ENCODE results near the gene NME7.
"Not testable (repeated sequence)": the region's sequence is repeated elsewhere in the genome, so short reads cannot be mapped to it uniquely, and the experiment has no call there.

NME7 gene

GRCh38 chr1:169361281-169361680 lies 6.3 kb downstream of the NME7 start:
- H3K4me3 ChIP-seq (ENCODE audit: low read length) = no peak overlapping the region
- peak; percentile 35 for DNase-seq (ENCODE audit: low read depth)
- TF ChIP-seq, protein P1, sequence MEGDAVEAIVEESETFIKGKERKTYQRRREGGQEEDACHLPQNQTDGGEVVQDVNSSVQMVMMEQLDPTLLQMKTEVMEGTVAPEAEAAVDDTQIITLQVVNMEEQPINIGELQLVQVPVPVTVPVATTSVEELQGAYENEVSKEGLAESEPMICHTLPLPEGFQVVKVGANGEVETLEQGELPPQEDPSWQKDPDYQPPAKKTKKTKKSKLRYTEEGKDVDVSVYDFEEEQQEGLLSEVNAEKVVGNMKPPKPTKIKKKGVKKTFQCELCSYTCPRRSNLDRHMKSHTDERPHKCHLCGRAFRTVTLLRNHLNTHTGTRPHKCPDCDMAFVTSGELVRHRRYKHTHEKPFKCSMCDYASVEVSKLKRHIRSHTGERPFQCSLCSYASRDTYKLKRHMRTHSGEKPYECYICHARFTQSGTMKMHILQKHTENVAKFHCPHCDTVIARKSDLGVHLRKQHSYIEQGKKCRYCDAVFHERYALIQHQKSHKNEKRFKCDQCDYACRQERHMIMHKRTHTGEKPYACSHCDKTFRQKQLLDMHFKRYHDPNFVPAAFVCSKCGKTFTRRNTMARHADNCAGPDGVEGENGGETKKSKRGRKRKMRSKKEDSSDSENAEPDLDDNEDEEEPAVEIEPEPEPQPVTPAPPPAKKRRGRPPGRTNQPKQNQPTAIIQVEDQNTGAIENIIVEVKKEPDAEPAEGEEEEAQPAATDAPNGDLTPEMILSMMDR (conservative IDR thresholded peaks at IDR 0.05; ENCODE audit: low read length) = no peak

DNA sequence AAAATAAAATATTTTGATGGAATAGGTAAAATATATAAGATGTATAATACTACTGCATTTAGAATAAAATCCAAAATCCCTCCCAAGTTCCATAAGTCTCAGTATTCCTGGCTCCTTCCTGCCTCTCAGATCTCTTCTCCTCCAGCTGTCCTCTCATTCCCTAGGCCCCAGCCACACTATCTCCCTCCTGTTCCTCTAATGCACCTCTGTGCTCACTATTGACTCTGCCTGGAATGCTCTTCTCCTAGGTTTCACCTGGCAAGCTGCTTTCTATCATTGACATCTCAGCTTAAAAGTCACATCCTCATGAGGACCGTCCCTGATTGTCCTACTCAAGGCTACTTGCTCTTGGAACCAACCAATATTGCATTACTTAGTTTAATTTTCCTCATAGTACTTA lies 7.2 kb downstream of the NME7 start:
- no peak for DNase-seq (ENCODE audit: low read depth)
- TF ChIP-seq, protein P1 (conservative IDR thresholded peaks at IDR 0.05; ENCODE audit: low read length) = no peak
- no peak overlapping the region for H3K4me3 ChIP-seq (ENCODE audit: low read length)

DNA sequence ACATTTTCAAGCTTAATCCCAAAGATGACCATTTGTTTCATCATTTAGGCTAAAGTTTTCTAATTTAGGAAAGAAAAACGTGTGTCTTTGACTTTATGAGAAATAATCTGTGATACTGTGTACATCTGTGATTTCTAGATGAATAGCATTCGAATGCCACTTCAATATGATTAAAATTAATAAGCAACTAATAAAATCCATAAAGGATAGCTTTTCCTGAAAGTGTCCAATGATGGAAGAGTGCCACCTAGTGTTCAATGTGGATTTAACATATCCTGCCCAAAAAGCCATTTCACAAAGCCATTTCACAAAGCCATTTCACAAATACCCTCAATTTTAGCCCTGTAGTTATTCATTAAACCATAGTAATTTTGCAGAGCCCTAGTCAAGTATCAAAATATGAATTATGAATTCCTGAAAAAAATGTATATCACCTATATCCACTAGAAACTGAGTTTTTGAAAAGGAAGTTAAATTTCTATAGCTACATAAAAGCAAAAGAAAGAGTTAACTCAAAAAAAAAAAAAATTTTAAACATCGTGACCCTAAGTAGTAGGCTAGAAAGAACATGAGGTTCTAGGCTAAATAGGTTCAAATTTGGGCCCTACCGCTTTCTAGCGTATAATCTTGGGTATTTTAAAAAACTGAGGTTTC lies 19.1 kb downstream of the NME7 start:
- TF ChIP-seq, protein P1 (conservative IDR thresholded peaks at IDR 0.05; ENCODE audit: low read length) = peak; percentile 85
- peak; percentile 52 for DNase-seq (ENCODE audit: low read depth)
- H3K4me3 ChIP-seq (ENCODE audit: low read length) = no peak overlapping the region

GRCh38 chr1:169347688-169348382 lies 19.8 kb downstream of the NME7 start:
- no peak overlapping the region for H3K4me3 ChIP-seq (ENCODE audit: low read length)
- no peak for DNase-seq (ENCODE audit: low read depth)
- TF ChIP-seq, protein P1 (conservative IDR thresholded peaks at IDR 0.05; ENCODE audit: low read length) = no peak

- no peak for DNase-seq (ENCODE audit: low read depth)
- TF ChIP-seq, protein P1 (conservative IDR thresholded peaks at IDR 0.05; ENCODE audit: low read length) = no peak
- H3K4me3 ChIP-seq (ENCODE audit: low read length) = no peak overlapping the region
Observed at GRCh38 chr1:169346036-169346589, 21.5 kb downstream of the NME7 start.

- TF ChIP-seq, protein P1 (conservative IDR thresholded peaks at IDR 0.05; ENCODE audit: low read length) = no peak
- DNase-seq (ENCODE audit: low read depth) = no peak
Observed at GRCh38 chr1:169345511-169345910, 22.1 kb downstream of the NME7 start.

DNA sequence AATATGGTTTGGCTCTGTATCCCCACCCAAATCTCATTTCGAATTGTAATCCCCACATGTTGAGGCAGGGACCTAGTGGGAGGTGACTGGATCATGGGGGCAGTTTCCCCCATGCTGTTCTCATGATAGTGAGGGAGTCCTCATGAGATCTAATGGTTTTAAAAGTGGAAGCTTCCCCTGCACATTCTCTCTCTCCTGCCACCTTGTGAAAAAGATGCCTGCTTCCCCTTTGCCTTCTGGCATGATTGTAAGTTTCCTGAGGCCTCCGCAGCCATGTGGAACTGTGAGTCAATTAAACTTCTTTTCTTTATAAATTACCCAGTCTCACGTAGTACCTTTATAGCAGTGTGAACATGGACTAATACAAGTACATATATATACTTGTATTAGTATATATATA lies 25.5 kb downstream of the NME7 start:
- not testable (repeated sequence) for DNase-seq (ENCODE audit: low read depth); H3K4me3 ChIP-seq (ENCODE audit: low read length)

More at GRCh38 chr1:169345511-169345910, 22.1 kb downstream of the NME7 start:
- no peak overlapping the region for H3K4me3 ChIP-seq (ENCODE audit: low read length)
